Spleen (tissue), 7 donors: ENCODE results near the gene VWA2.

ENCODE experiments used
- POLR2A ChIP-seq, 3 donors: fragments of 450-650 bp; IDR thresholded peaks; one replicate each; pipeline ENCODE4 v1.5.1; 2017; ENCODE audit warnings: antibody characterized with exemption in 3 of 3, mild to moderate bottlenecking in 1 of 3
- POLR2AphosphoS5 ChIP-seq, 3 donors: sonication (generic); formaldehyde crosslinking; IDR thresholded peaks; one replicate each; pipeline ENCODE4 v1.5.1; 2017; ENCODE audit warnings: antibody characterized with exemption in 3 of 3
- TF ChIP-seq, protein P1 (sequence below), 11 experiments: fragments of 200-600 bp in 7 of 11; fragments of 450-650 bp in 4 of 11; sonication (generic) in 4 of 11; IDR thresholded peaks in 8 of 11; conservative IDR thresholded peaks in 3 of 11; 1 replicate in 7 of 11; 2 replicates in 4 of 11; pipeline versions ENCODE4 v1.4.0 to v1.8.0; 2016 to 2021; ENCODE audit warnings: antibody characterized with exemption in 11 of 11, inconsistent platforms in 4 of 11, mild to moderate bottlenecking in 1 of 11
- donor health status: DM: no; HTN: no; CAD: no; lungs with moderate emphysema.
- donor health status: DM: no; HTN: no; CAD: no.
- donor health status: DM: no; HTN: no; CAD: no.

- TF ChIP-seq, protein P1, sequence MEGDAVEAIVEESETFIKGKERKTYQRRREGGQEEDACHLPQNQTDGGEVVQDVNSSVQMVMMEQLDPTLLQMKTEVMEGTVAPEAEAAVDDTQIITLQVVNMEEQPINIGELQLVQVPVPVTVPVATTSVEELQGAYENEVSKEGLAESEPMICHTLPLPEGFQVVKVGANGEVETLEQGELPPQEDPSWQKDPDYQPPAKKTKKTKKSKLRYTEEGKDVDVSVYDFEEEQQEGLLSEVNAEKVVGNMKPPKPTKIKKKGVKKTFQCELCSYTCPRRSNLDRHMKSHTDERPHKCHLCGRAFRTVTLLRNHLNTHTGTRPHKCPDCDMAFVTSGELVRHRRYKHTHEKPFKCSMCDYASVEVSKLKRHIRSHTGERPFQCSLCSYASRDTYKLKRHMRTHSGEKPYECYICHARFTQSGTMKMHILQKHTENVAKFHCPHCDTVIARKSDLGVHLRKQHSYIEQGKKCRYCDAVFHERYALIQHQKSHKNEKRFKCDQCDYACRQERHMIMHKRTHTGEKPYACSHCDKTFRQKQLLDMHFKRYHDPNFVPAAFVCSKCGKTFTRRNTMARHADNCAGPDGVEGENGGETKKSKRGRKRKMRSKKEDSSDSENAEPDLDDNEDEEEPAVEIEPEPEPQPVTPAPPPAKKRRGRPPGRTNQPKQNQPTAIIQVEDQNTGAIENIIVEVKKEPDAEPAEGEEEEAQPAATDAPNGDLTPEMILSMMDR (IDR thresholded peaks at IDR 0.05 in 8 of 11, conservative IDR thresholded peaks at IDR 0.05 in 3 of 11): no peak
- no peak for TF ChIP-seq POLR2A (IDR thresholded peaks at IDR 0.05)
- TF ChIP-seq POLR2AphosphoS5 (IDR thresholded peaks at IDR 0.05): peak in 2 of 3 donors; percentile 32 to 73
These were observed 50.0 kb downstream of the VWA2 start for GRCh38 chr10:114289096-114289436.
